OCI-M2 (cell line): ENCODE data around the gene NR1H2.
"Not testable (repeated sequence)": the region's sequence is repeated elsewhere in the genome, so short reads cannot be mapped to it uniquely, and the experiment has no call there.

Experiments
- DNase-seq: peaks from one replicate; lab custom pipeline; 2025; ENCODE audit not compliant: unreplicated experiment; lab: John Stamatoyannopoulos, UW

The NR1H2 gene

DNA sequence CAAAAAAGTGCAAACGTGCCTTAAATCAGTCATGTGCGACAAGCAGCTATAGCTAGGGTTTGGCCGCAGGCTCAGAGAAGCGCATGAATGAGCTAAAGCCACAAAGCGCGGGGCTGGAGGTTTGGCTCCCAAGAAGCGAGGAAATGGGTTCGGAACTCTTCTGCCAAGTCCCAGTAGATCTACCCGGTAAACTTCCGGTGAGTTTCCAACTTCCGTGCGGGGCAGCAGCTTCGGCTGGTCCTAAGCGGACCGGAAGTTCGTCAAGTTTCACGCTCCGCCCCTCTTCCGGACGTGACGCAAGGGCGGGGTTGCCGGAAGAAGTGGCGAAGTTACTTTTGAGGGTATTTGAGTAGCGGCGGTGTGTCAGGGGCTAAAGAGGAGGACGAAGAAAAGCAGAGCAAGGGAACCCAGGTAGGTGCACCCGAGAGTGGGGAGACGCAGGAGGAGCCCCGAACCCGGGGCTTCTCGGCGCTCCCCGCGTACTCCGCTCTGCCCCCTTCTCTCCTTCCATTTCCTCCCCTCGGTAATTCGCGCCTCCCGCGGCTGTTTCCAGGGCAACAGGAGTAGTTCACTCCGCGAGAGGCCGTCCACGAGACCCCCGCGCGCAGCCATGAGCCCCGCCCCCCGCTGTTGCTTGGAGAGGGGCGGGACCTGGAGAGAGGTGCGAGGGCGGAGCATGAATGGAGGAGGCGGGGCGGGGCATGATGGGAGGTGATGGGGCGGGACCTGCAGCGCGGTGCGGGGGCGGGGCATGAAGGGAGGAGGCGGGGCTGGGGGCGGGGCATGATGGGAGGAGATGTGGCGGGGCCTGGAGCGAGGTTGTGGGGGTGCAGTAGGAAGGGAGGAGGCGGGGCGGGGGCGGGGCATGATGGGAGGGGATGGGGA is at the start of gene NR1H2:
Gene NR1H2, plus strand, starts transcription at position 292 of the 885 bp plus-strand sequence. CDS start 1,149 bp downstream, outside the sequence.
- peak; percentile 85 for DNase-seq

DNA sequence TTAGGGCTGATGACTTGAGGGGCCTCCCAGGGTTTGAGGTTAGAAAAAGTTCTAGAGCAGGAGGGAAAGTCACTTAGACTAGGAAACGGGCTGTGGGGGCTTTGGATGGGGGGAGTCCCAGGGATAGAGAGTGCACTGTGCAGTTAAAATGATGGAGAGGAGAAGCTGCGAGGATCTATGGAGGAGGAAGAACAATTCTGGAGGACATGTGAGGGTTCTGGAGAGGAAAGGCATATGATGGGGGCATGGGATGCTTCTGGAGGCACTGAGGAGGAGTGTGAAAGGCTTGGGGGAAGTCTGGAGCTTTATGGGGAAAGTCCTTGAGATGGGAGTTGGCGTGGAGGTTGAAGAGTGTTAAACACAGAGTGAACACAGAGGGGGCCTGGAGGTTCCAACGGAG is 49.2 kb upstream of the NR1H2 start:
- no peak for DNase-seq

GRCh38 chr19:50327461-50328223 is 48.6 kb upstream of the NR1H2 start:
- DNase-seq, result no peak

DNA sequence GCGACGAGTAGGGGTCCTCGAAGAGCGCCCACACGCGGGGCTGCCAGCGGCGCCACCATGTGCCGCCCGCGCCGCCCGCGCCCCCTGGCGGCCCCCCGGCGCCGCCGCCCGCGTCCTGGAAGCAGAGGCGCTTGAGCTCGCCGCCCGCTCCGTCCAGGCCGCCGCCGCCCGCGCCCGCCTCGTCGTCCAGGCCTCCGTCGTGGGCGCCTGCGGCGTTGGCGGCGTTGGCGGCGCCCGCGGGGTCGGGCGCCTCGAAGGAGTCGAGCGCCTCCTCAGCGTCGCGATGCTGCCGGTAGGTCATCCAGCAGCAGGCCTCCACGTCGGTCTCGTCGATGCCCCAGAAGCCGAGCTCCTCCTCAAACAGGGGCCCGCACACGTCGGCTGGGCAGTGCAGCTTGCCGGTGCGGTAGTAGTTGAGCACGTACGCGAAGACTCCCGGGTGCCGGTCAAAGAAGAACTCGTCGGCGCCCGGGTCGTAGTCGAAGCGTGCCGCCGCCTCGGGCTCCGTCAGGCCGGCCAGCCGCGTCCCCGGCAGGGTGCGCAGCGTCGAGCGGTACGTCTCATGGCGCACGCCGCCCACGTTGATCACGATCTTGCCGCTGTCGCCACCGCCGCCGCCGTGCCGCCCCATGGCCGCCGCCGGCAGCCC is 47.9 kb upstream of the NR1H2 start:
- no peak for DNase-seq

DNA sequence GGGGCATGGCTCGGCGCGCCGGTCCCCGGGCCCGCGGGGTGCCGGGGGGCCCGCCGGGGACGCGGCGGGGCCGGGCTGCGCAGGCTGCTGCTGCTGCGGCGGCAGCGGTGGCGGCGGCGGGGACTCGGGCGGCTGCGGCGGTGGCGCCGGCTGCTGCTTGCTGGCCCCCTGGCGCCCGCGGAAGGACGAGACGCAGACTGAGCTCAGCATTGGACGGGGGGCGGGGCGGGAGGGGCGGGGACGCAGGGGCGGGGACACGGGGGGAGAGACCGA is 47.4 kb upstream of the NR1H2 start:
- DNase-seq, result no peak

- DNase-seq, result peak; percentile 97
Measured at GRCh38 chr19:50329146-50329925, 46.9 kb upstream of the NR1H2 start, which contains the start of gene KCNC3. KCNC3 (minus strand) TSS chr19:50329377; CDS start chr19:50329082, 295 bp downstream.

DNA sequence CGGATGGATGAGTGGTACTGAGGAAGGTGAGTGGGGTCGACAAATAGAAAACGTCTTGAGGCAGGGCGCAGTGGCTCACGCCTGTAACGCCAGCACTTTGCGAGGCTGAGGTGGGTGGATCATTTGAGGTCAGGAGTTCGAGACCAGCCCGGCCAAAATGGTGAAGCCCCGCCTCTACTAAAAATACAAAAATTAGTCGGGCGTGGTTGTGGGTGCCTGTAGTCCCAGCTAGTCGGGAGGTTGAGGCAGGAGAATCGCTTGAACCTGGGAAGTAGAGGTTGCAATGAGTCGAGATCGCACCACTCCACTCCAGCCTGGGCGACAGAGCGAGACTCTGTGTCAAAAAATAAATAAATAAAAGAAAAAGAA is 46.3 kb upstream of the NR1H2 start:
- not testable (repeated sequence) for DNase-seq

DNA sequence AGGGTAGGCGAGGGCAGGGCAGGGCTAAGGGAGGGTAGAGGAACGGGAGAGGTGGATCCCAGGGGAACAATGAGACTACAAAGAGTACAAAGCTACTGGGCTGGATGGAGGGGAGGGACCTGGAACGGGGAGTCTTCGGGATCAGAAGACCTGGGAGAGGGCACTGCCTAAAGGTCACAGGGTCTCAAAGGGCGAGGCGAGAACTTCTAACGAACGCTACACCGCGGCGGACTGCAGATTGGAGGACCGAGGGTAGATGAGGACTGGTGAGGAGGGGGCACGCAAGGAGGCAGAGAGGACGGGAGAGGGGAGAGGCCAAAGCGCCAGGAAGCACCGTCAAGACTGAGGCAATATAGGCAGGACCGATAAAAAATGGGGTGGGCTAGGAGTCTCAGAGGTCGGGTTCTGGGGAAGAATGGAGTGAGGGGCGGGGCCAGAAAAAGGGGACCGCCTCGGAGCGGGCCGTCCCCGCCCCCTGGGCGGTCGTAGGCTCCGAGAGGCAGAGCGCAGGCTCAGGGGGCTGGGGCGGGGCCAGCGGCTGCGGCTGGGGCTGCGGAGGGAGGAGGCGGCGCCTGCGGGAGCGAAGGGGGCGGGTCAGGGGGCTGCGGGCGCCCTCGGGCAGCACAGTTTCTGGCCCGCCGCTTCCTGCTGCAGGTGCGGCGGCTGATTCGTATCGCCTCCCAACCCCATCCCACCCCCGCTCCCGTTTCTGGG is 45.7 kb upstream of the NR1H2 start:
- peak; percentile 92 for DNase-seq

DNA sequence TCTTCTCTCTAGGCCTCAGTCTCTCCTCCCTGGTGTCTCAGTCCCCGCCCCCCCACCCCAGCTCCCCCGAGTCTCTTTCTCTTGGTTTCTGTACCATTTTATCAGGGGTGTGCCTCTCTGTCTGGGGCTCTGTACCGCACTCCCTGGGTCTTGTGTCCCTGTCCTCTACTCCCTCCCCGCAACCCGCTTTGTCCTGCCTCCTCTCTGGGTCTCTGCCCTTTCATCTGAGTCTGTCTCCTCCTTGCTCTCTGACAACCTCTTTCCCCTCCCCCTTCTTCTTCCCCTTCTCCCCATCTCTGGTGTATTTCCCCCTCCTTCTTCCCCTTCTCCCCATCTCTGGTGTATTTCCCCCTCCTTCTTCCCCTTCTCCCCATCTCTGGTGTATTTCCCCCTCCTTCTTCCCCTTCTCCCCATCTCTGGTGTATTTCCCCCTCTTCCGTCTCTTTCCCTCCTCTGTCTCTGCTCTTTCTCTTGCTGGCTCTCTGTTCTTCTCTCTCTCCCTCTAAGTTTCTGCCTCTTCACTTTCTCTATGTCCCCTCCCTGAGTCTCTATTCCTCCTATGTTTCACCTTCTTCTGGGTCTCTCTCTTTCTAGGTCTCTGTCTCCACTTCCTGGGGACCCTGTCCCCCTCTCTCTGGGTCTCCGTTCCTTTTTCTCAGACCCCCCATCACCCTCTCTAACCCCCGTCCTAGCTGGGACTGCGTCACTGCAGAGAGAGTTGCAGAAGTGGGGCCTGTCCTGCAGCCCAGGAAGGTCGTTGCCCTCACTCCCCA is 44.9 kb upstream of the NR1H2 start:
- no peak for DNase-seq

- DNase-seq, result no peak
Measured at GRCh38 chr19:50331994-50332243, 44.3 kb upstream of the NR1H2 start.

DNA sequence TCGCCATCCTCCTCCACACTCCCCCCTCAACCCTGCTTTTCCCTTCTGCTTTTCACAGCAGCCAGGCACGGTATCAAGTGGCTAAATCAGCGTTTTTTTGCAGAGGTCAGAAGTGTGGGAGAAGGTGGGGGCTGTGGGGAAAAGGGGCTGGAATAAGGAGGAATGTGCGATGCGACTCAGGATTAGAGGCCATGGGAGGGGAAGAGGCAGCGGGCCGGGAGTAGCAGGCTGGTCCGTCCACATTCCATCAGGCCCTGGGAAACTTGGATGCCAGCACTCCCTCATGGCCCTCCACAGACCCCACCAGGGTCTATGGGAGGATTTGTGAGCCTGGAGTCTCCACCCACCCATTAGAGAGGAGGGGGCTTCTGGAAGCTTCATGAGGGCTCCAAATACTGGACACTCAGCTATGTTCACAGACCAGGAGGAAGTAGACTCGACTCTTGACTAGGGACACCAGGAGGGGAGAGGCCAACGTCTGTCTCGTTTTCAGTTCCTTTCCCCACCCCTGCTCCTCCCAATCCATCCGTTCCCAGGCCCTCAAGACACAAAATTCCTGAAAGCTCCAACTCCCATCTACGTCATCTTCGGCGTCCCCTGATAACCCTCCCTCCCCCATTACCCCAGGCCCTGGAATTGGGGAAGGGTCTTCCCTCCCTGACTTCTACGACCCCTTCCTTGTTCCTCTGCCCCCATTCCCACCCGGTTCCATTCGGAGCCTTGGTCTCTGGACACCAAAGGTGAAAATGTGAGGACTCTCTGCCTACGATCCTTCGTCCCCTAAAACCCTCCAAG is 43.8 kb upstream of the NR1H2 start:
- DNase-seq, result no peak

DNA sequence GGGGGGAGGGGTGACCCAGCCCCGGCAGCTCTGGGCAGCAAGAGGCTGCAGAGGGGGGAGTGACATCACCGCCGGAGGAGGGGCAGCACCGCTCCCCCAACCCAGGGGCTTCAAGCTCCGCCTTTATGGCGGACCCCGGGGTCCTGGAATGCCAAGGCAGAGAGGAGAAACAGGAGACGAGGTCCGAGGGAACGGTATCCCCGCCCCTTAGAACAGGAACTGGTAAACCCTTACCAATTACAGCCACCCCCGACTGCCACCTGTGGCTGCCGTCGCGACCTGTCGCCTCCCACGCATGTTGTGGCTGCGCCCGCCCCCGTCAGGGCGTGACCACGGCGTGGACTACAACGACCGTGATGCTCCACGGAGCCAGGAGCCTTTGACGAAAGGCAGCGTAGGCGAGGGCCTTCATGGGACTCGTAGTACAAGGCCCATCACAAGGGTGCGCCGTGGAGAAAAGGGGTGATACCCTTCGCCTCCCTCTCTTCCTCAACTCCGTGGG is 43.0 kb upstream of the NR1H2 start:
- DNase-seq, result peak; percentile 96

DNA sequence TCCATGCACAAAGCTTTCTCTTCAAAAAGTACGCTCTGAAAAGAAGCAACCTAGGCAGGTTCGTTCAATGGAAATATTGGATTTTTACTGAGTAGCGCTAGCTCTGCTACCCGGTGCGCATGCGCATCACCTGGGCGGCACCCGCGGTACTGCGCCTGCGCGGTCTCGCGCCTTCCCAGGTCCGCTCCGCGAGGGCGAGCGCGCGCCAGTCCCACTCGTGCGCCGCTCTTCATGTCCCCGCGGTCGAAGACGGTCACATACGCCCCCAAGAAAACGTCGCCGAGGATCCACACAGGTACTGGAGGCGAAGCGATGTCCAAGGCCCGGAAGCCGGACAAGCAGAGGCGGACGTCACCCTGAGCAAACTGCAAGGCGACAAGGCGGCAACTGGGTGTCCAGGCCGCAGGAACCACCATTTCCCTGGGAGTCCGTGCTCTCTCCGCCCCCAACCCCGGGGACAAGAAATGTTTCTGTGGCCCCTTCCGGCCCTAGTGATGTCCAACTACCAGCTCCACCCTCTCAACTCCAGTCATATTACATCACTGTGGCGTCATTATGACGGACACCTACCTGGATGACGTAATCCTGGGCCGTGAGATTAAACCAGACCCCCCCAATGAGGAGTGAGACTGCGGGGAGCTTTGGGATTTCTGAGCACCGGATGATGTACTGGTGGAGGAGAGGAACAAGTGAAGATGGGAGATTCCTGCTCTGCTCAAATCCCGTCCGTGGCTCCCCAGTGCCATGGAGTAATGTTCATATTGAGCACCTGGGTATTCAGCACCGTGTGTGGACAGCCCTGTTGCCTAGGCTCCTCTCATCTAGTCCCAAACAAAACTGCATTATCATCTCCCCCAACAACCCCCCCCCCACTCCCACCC is 42.3 kb upstream of the NR1H2 start:
- DNase-seq, result no peak

- no peak for DNase-seq
Measured at GRCh38 chr19:50334741-50335421, 41.4 kb upstream of the NR1H2 start.

- DNase-seq, result not testable (repeated sequence)
Measured at GRCh38 chr19:50337031-50337430, 39.2 kb upstream of the NR1H2 start.

DNA sequence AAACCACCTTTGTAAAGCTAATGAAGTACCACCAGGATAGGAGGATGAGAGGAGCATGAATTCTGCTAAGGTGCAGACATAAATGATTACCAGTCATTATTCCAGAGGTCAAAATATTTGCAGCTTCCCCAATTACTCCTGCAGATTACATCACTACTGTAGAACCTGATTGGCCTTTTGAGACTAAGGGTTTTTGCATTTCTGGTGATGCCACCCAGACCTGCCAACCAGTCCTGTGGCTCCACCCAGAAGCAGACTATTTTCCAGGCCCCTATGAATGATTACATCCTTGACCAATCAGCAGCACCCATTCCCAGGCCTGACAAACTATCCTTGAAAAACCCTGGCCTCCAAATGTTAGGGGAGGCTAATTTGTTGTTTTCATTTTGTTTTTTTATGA is 35.9 kb upstream of the NR1H2 start:
- DNase-seq, result no peak

GRCh38 chr19:50341091-50341564 is 35.1 kb upstream of the NR1H2 start:
- no peak for DNase-seq
